Metanephros (tissue), 1 donor: ENCODE data around the gene EPHA3. TPM values are rescaled to one million over a fixed set of nuclear protein-coding genes. Genes with fewer than 3 reads are reported as not detected.

Experiments used
- total RNA-seq: library from RNA; depleted of rRNA; stranded (reverse); fragments of >200 nt; gene quantifications from one replicate; pipeline ENCODE4 v1.2.3, GENCODE V29; 2014

The EPHA3 gene
- 6.6 TPM for total RNA-seq

DNA sequence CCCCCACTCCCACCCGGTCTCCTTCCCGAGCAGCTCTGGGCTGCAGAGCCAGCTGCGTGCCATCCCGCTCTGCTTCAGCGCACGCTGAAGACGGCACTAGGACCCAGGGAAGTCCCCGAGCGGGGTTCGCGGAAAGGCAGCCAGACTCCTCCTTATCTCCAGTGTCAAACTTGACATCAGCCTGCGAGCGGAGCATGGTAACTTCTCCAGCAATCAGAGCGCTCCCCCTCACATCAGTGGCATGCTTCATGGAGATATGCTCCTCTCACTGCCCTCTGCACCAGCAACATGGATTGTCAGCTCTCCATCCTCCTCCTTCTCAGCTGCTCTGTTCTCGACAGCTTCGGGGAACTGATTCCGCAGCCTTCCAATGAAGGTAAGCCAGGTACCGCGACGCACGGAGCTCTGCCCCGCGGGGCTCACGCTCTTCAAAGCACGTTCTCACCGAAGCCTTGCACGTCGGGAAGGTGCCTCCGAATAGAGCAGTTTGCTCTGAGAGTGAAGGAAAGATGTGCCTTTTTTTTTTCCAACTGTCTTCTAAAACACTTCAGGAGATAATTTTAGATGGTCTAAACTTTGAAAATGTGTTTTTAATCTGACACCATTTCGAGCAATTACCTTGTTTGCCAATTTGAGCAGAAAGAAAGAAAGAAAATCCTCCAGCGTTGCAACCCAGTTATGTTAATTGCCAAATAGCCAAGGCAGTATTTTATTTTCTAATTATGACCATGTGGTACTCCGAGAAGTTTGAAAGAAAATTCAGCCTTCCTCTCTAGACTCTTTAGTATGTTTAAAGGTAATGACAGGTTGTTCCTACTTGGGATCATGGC, at the start of gene EPHA3:
Gene EPHA3, plus strand, starts transcription at position 161 of the 830 bp plus-strand sequence. Its CDS starts 128 bp downstream, at position 289.

